Stimulated activated CD8-positive, alpha-beta memory T cell treated with anti-CD3 and anti-CD28 coated beads, Interleukin-7, amount 100 ng/mL, for 4 hours (primary cell): ENCODE data around the gene ANKRD12.

Experiments used
- DNase-seq, 2 donors: peaks; one replicate each; pipeline ENCODE4 v3.0.0-alpha.2; 2020; ENCODE audit warnings: low read depth in 2 of 2

The ANKRD12 gene

GRCh38 chr18:9184998-9185613, 48.5 kb downstream of the ANKRD12 start:
- no peak for DNase-seq

GRCh38 chr18:9188359-9189231, 52.0 kb downstream of the ANKRD12 start:
- no peak for DNase-seq

- no peak for DNase-seq
These were observed 52.9 kb downstream of the ANKRD12 start for GRCh38 chr18:9189491-9189890.

- no peak for DNase-seq
These were observed 55.2 kb downstream of the ANKRD12 start for GRCh38 chr18:9191658-9192256.

- no peak for DNase-seq
These were observed 56.5 kb downstream of the ANKRD12 start for GRCh38 chr18:9193031-9193430.

- no peak for DNase-seq
These were observed 60.0 kb downstream of the ANKRD12 start for GRCh38 chr18:9196568-9196967.

- no peak for DNase-seq
These were observed 63.1 kb downstream of the ANKRD12 start for GRCh38 chr18:9199681-9200080.

GRCh38 chr18:9201224-9201623, 64.6 kb downstream of the ANKRD12 start:
- no peak for DNase-seq

- DNase-seq: no peak
These were observed 68.1 kb downstream of the ANKRD12 start for GRCh38 chr18:9204659-9205058.

GRCh38 chr18:9206421-9206820, 69.8 kb downstream of the ANKRD12 start:
- no peak for DNase-seq

GRCh38 chr18:9209279-9209678, 72.7 kb downstream of the ANKRD12 start:
- DNase-seq: no peak

GRCh38 chr18:9210966-9211365, 74.4 kb downstream of the ANKRD12 start:
- no peak for DNase-seq

GRCh38 chr18:9211955-9212354, 75.4 kb downstream of the ANKRD12 start:
- no peak for DNase-seq

- no peak for DNase-seq
These were observed 78.8 kb downstream of the ANKRD12 start for GRCh38 chr18:9215221-9215933.

GRCh38 chr18:9216459-9216858, 79.9 kb downstream of the ANKRD12 start:
- no peak for DNase-seq

GRCh38 chr18:9217743-9218451, 81.3 kb downstream of the ANKRD12 start:
- no peak for DNase-seq

- no peak for DNase-seq
These were observed 84.5 kb downstream of the ANKRD12 start for GRCh38 chr18:9221040-9221439.

- DNase-seq: no peak
These were observed 85.1 kb downstream of the ANKRD12 start for GRCh38 chr18:9221661-9222060.

- DNase-seq: no peak
These were observed 86.8 kb downstream of the ANKRD12 start for GRCh38 chr18:9223356-9223755.

- no peak for DNase-seq
These were observed 89.9 kb downstream of the ANKRD12 start for GRCh38 chr18:9226463-9226862.

GRCh38 chr18:9231852-9232486, 95.4 kb downstream of the ANKRD12 start:
- DNase-seq: no peak
